Type B pancreatic cell (in vitro differentiated cells): ENCODE data around the gene HNRNPR. TPM values are rescaled to one million over a fixed set of nuclear protein-coding genes. Genes with fewer than 3 reads are reported as not detected.

ENCODE experiments used
- DNase-seq: peaks from one replicate; pipeline ENCODE4 v3.0.0; 2021; ENCODE audit warnings: mixed read lengths; ENCODE audit not compliant: unreplicated experiment; ENCODE audit errors: extremely low spot score
- H3K27ac Mint-ChIP-seq: 2 replicates; pipeline ENCODE4 v1.8.0; 2021; ENCODE audit warnings: mild to moderate bottlenecking, mixed read lengths
- H3K27me3 Mint-ChIP-seq: 2 replicates; pipeline ENCODE4 v1.8.0; 2021; ENCODE audit warnings: mixed read lengths
- H3K36me3 Mint-ChIP-seq: 2 replicates; pipeline ENCODE4 v1.8.0; 2021; ENCODE audit warnings: mixed read lengths
- H3K4me1 Mint-ChIP-seq: one replicate; pipeline ENCODE4 v1.8.0; 2021; ENCODE audit warnings: mixed read lengths; ENCODE audit not compliant: unreplicated experiment
- H3K4me3 Mint-ChIP-seq: 2 replicates; pipeline ENCODE4 v1.8.0; 2021; ENCODE audit warnings: mild to moderate bottlenecking, mixed read lengths
- H3K9me3 Mint-ChIP-seq: 2 replicates; pipeline ENCODE4 v1.8.0; 2021; ENCODE audit warnings: mixed read lengths
- total RNA-seq: library from RNA; stranded (reverse); gene quantifications from 2 replicates; pipeline ENCODE4 v1.2.1, GENCODE V29; 2021; ENCODE audit warnings: low replicate concordance
- TF ChIP-seq, protein P1 (sequence below): fragments of 200-600 bp; sonication (generic); conservative IDR thresholded peaks from 2 replicates; pipeline ENCODE4 v1.5.0; 2021; ENCODE audit warnings: antibody characterized with exemption, mild to moderate bottlenecking

Gene HNRNPR
- total RNA-seq, 1 donor from 2014 or later = 210 TPM

DNA sequence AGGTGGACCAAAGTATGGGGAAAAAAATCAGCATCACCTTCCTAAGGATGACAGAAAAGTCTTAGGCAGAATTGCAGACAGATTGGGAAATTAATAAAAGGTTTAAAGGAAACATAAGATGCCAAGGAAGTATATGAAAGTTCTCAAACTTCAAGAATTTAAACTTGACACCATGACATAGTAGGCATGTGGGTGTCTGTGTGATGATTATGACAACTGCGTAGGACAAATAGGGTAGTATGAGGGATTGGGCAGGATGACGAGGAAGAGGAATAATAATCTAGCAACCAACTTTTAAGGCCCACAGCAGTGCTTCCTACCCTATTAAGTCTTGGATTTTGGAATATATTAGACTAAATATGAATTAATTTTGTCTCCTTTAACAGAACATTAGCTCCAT, 52.4 kb downstream of the HNRNPR start:
- TF ChIP-seq, protein P1, sequence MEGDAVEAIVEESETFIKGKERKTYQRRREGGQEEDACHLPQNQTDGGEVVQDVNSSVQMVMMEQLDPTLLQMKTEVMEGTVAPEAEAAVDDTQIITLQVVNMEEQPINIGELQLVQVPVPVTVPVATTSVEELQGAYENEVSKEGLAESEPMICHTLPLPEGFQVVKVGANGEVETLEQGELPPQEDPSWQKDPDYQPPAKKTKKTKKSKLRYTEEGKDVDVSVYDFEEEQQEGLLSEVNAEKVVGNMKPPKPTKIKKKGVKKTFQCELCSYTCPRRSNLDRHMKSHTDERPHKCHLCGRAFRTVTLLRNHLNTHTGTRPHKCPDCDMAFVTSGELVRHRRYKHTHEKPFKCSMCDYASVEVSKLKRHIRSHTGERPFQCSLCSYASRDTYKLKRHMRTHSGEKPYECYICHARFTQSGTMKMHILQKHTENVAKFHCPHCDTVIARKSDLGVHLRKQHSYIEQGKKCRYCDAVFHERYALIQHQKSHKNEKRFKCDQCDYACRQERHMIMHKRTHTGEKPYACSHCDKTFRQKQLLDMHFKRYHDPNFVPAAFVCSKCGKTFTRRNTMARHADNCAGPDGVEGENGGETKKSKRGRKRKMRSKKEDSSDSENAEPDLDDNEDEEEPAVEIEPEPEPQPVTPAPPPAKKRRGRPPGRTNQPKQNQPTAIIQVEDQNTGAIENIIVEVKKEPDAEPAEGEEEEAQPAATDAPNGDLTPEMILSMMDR = no peak

GRCh38 chr1:23290836-23291565, 53.1 kb downstream of the HNRNPR start:
- Mint-ChIP-seq H3K27me3 (no peaks in the 10 kb centered on the region), H3K4me3 (no peak overlapping the region), H3K27ac (no peak overlapping the region), H3K36me3 (peaks cover 20% of the 10 kb centered on the region), H3K9me3 (no peaks in the 10 kb centered on the region), H3K4me1 (no peaks in the 10 kb centered on the region)
- DNase-seq = no peak
- TF ChIP-seq, protein P1 = no peak

More for the DNA sequence above, 52.4 kb downstream of the HNRNPR start:
- DNase-seq = no peak
- no peaks in the 10 kb centered on the region for H3K9me3 Mint-ChIP-seq
- H3K27ac Mint-ChIP-seq = no peak overlapping the region
- no peaks in the 10 kb centered on the region for H3K4me1 Mint-ChIP-seq
- peaks cover 16% of the 10 kb centered on the region for H3K36me3 Mint-ChIP-seq
- no peaks in the 10 kb centered on the region for H3K27me3 Mint-ChIP-seq
- no peak overlapping the region for H3K4me3 Mint-ChIP-seq

DNA sequence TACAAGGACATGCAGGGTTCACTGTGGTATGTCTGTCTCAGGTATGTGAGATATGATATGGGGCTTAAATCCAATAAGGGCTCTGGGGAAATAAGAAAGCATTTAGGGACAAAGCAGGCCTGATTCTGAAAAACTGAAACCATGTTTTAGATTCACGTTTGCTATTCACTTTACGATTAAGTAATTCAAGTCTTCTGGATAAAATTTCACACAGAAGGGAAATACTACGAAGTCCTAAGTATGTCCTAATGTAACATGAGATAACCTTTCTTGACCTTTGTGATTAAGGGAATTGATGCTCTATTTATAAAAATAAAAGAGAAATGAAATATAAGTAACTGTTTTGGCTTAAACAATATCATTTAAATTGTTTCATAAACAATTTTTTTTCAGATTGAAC, 55.4 kb downstream of the HNRNPR start:
- Mint-ChIP-seq H3K36me3 (peaks cover 19% of the 10 kb centered on the region), H3K27me3 (no peaks in the 10 kb centered on the region), H3K9me3 (no peaks in the 10 kb centered on the region), H3K4me1 (no peaks in the 10 kb centered on the region), H3K27ac (no peak overlapping the region), H3K4me3 (no peak overlapping the region)
- TF ChIP-seq, protein P1 = no peak
- no peak for DNase-seq

- no peaks in the 10 kb centered on the region for H3K9me3 Mint-ChIP-seq
- H3K36me3 Mint-ChIP-seq = peaks cover 20% of the 10 kb centered on the region
- no peaks in the 10 kb centered on the region for H3K4me1 Mint-ChIP-seq
- TF ChIP-seq, protein P1 = no peak
- H3K4me3 Mint-ChIP-seq = no peak overlapping the region
- H3K27ac Mint-ChIP-seq = no peak overlapping the region
- H3K27me3 Mint-ChIP-seq = no peaks in the 10 kb centered on the region
- no peak for DNase-seq
Measured at GRCh38 chr1:23288201-23288600, 55.9 kb downstream of the HNRNPR start.

- H3K9me3 Mint-ChIP-seq = no peaks in the 10 kb centered on the region
- no peak overlapping the region for H3K27ac Mint-ChIP-seq
- no peak overlapping the region for H3K4me3 Mint-ChIP-seq
- H3K36me3 Mint-ChIP-seq = peaks cover 27% of the 10 kb centered on the region
- H3K4me1 Mint-ChIP-seq = no peaks in the 10 kb centered on the region
- TF ChIP-seq, protein P1 = no peak
- DNase-seq = no peak
- H3K27me3 Mint-ChIP-seq = no peaks in the 10 kb centered on the region
Measured at GRCh38 chr1:23286401-23286800, 57.7 kb downstream of the HNRNPR start.
